ENCODE measurements around the gene MRPL53.

Gene MRPL53

GRCh38 chr2:74500578-74500946 is 28.1 kb upstream of the MRPL53 start:
- H3K36me3 ChIP-seq, result peaks cover 8% of the 10 kb centered on the region
- H3K4me3 ChIP-seq (ENCODE audit: low read depth in 1 of 2, low read length in 1 of 2), result no peak overlapping the region
- peaks cover 42 to 45% of the 10 kb centered on the region in 2 experiments for H3K4me1 ChIP-seq (ENCODE audit: control insufficient read depth in 1 of 2, insufficient read depth in 1 of 2, low read depth in 1 of 2, low read length in 1 of 2)
- TF ChIP-seq CTCF (IDR thresholded peaks at IDR 0.05), result no peak
- H3K27me3 ChIP-seq, result peaks cover 98% of the 10 kb centered on the region
- H3K9me3 ChIP-seq, result no peaks in the 10 kb centered on the region
- no peak overlapping the region for H3K27ac ChIP-seq

DNA sequence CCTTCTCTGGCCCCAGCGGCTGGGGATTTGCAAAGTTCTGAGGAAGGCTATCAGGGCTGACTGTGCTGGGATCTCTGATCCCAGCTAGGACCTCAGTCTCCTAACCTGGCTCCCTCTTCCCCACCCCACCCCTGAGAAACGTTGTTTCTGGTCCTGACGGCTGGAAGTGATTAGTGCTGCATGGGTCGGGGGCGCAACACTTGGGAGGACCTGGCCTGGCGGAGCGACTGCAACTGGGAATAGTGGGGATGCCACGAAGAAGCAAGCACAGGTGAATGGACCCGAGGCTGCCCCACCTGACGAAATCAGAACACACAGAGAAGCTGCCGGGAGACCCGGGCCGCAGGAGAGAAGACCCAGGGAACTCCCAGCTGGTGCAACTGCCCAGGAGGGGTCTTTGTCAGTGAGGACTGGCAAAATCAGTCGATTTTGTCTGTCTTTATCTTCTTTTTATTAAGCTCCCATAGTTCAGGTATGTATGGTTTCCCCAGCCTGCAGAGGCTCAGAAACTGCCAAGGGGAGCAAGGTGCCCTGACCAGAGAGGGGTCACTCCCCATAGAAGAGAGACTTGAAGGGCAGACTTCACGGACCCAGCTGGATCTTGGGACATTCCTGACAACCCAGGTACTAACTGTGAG is 27.6 kb upstream of the MRPL53 start:
- peaks cover 42 to 43% of the 10 kb centered on the region in 2 experiments for H3K4me1 ChIP-seq (ENCODE audit: control insufficient read depth in 1 of 2, insufficient read depth in 1 of 2, low read depth in 1 of 2, low read length in 1 of 2)
- no peak overlapping the region for H3K4me3 ChIP-seq (ENCODE audit: low read depth in 1 of 2, low read length in 1 of 2)

DNA sequence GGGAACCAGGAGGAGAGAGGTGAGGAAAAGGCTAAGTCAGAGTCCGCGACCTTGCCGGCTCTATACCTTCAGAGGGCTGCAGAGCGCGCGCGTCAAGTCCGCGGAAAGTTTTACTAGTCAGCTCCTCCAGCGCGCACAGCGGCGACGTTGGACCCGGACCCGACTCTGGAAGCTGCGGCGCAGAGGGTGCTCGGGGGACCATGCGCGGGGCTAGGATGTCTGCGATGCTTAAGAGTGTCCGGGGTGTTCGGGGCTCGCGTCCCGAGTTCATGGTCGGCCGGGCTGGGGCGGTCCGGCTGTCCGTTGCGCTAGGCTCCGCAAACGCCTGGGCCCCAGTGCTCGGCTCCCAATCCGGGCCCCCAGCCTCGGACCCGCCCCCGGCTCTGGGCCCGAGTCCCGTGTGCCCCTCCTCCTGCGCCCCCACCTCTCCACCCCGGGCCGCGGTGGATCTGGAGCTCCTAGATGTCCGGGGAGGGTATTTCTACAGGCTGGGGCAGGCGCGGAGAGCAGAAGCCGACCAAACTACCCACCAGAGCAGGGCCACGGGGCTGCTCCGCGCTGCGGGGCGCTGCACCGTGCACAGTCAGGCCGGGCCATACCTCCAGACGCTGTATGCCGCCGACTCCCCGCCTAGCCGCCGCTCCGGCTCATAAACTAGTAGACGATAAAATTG is 26.9 kb upstream of the MRPL53 start, which contains the start of gene LBX2:
LBX2 (minus strand) TSS at position 337 of the 673 bp plus-strand sequence; CDS start at position 271, 66 bp downstream.
- Histone ChIP-seq H3K27me3 (peaks cover 86% of the 10 kb centered on the region), H3K4me3 (ENCODE audit: low read depth in 1 of 2, low read length in 1 of 2) (peak within 1 kb of the TSS; percentile 53 to 59), H3K9me3 (no peaks in the 10 kb centered on the region), H3K4me1 (ENCODE audit: control insufficient read depth in 1 of 2, insufficient read depth in 1 of 2, low read depth in 1 of 2, low read length in 1 of 2) (peaks cover 42 to 43% of the 10 kb centered on the region in 2 experiments), H3K36me3 (peaks cover 3% of the 10 kb centered on the region), H3K27ac (no peak within 1 kb of the TSS)
- no peak for TF ChIP-seq CTCF (IDR thresholded peaks at IDR 0.05)

More for the DNA sequence above, 27.6 kb upstream of the MRPL53 start:
- no peak for TF ChIP-seq CTCF (IDR thresholded peaks at IDR 0.05)
- H3K27ac ChIP-seq, result no peak overlapping the region
- peaks cover 93% of the 10 kb centered on the region for H3K27me3 ChIP-seq
- no peaks in the 10 kb centered on the region for H3K9me3 ChIP-seq
- peaks cover 3% of the 10 kb centered on the region for H3K36me3 ChIP-seq

GRCh38 chr2:74498500-74499266 is 26.2 kb upstream of the MRPL53 start:
- H3K36me3 ChIP-seq, result peaks cover 9% of the 10 kb centered on the region
- no peak overlapping the region for H3K27ac ChIP-seq
- no peaks in the 10 kb centered on the region for H3K9me3 ChIP-seq
- peaks cover 79% of the 10 kb centered on the region for H3K27me3 ChIP-seq
- no peak for TF ChIP-seq CTCF (IDR thresholded peaks at IDR 0.05)
- H3K4me1 ChIP-seq (ENCODE audit: control insufficient read depth in 1 of 2, insufficient read depth in 1 of 2, low read depth in 1 of 2, low read length in 1 of 2), result peaks cover 41 to 42% of the 10 kb centered on the region in 2 experiments
- peak overlapping the region; percentile 53 to 59 for H3K4me3 ChIP-seq (ENCODE audit: low read depth in 1 of 2, low read length in 1 of 2)

- TF ChIP-seq CTCF (IDR thresholded peaks at IDR 0.05), result no peak
- Histone ChIP-seq H3K9me3 (no peaks in the 10 kb centered on the region), H3K36me3 (peaks cover 16% of the 10 kb centered on the region), H3K27ac (no peak overlapping the region), H3K27me3 (peaks cover 71% of the 10 kb centered on the region), H3K4me1 (ENCODE audit: control insufficient read depth in 1 of 2, insufficient read depth in 1 of 2, low read depth in 1 of 2, low read length in 1 of 2) (peaks cover 33 to 34% of the 10 kb centered on the region in 2 experiments), H3K4me3 (ENCODE audit: low read depth in 1 of 2, low read length in 1 of 2) (peak overlapping the region; percentile 53 to 59)
Measured at GRCh38 chr2:74497777-74498499, 25.5 kb upstream of the MRPL53 start.

Data from neutrophil (primary cell).